ENCODE measurements around the gene SSTR4.

GRCh38 chr20:23003881-23004460 lies 31.1 kb upstream of the SSTR4 start:
- TF ChIP-seq, protein P1, sequence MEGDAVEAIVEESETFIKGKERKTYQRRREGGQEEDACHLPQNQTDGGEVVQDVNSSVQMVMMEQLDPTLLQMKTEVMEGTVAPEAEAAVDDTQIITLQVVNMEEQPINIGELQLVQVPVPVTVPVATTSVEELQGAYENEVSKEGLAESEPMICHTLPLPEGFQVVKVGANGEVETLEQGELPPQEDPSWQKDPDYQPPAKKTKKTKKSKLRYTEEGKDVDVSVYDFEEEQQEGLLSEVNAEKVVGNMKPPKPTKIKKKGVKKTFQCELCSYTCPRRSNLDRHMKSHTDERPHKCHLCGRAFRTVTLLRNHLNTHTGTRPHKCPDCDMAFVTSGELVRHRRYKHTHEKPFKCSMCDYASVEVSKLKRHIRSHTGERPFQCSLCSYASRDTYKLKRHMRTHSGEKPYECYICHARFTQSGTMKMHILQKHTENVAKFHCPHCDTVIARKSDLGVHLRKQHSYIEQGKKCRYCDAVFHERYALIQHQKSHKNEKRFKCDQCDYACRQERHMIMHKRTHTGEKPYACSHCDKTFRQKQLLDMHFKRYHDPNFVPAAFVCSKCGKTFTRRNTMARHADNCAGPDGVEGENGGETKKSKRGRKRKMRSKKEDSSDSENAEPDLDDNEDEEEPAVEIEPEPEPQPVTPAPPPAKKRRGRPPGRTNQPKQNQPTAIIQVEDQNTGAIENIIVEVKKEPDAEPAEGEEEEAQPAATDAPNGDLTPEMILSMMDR (IDR thresholded peaks at IDR 0.05) = no peak
- TF ChIP-seq TEAD4 (CRISPR knock-in tag; IDR thresholded peaks at IDR 0.05) (no peak), NFE2L1 (CRISPR knock-in tag; IDR thresholded peaks at IDR 0.05) (no peak), MAX (CRISPR knock-in tag; IDR thresholded peaks at IDR 0.05) (no peak), NR3C1 (CRISPR knock-in tag; conservative IDR thresholded peaks at IDR 0.05; ENCODE audit: low read depth) (no peak)

Data from WTC11 (cell line).